Measurements from ENCODE around the gene POPDC2.

Gene POPDC2

GRCh38 chr3:119632216-119632615 lies 28.2 kb downstream of the POPDC2 start:
- TF ChIP-seq CTCF (conservative IDR thresholded peaks at IDR 0.05; ENCODE audit: low read length) = no peak
- no peak for DNase-seq (ENCODE audit: low read depth)
- H3K4me3 ChIP-seq (ENCODE audit: low read length) = no peak overlapping the region

DNA sequence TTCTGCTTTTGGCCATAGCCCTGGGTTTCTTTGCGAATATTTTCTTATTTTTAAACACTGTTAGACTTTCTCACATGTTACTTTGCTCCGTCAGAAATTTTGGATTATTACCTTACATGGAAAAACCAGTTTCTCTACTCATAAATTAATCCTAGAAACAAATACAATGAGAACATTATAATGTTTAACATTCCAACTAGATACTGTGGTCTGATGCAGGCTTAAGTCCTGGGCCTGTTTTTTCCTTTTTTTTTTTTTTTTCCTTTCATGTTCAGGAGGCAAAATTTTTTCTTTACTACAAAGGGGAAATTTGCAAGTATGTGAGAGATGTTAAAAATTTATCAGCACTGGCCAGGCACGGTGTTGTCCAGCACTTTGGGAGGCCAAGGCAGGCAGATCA lies 28.9 kb downstream of the POPDC2 start:
- TF ChIP-seq CTCF (conservative IDR thresholded peaks at IDR 0.05; ENCODE audit: low read length) = no peak
- H3K4me3 ChIP-seq (ENCODE audit: low read length) = no peak overlapping the region
- DNase-seq (ENCODE audit: low read depth) = peak; percentile 63

DNA sequence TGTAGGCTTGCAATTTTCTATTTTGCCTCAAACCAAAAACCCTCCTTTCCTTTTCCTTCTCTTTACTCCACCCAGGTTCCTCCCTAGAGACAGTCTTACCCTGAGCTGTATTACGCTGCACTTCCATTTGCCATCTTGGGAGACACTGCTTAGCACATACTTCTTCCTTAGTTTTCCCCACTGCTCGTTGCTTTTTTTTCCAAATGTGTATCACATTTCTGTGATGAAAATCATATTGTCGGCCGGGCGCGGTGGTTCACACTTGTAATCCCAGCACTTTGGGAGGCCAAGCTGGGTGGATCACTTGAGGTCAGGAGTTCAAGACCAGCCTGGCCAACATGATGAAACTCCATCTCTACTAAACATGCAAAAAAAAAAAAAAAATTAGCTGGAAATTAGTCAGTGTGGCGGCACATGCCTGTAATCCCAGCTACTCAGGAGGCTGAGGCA lies 29.5 kb downstream of the POPDC2 start:
- no peak for TF ChIP-seq CTCF (conservative IDR thresholded peaks at IDR 0.05; ENCODE audit: low read length)
- no peak for DNase-seq (ENCODE audit: low read depth)

DNA sequence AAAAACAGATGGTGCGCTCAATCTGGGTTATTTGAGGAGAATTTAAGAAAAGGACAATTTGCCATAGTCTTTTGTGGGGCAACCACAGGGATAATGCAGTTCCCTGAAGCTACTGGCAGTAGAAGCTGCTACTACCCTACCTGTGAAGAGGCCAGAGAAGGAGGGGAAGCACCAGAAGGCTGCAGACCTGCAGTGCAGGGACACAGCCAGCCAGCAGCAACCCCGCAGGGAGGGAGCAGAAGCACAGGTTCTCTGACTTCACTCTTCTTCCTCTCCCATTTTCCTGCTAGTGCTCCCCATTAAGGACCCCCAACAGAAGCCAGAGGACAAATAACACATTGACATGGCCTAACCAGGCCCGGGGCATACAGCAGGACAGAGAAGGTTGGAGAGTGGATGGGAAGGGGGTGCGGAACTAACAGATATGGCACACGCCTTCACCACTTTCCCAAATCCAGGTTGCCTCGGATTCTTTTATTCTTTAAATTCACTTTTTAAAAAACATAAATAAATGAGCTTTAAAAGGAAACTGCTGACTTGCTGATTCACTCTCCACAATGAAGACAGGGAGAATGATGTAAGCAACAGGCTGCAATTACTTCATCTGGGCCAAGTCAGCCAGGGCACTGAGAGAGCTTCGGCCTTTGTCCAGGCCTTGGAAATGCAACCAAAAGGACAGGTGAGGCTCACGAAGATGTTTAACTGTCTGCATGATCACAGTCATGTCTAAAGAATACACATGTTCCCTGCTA lies 30.1 kb downstream of the POPDC2 start:
- no peak overlapping the region for H3K4me3 ChIP-seq (ENCODE audit: low read length)
- no peak for TF ChIP-seq CTCF (conservative IDR thresholded peaks at IDR 0.05; ENCODE audit: low read length)
- DNase-seq (ENCODE audit: low read depth) = peak; percentile 67

More for the DNA sequence above, 29.5 kb downstream of the POPDC2 start:
- no peak overlapping the region for H3K4me3 ChIP-seq (ENCODE audit: low read length)

GRCh38 chr3:119628816-119629445 lies 31.5 kb downstream of the POPDC2 start:
- no peak overlapping the region for H3K4me3 ChIP-seq (ENCODE audit: low read length)
- peak; percentile 67 for DNase-seq (ENCODE audit: low read depth)
- TF ChIP-seq CTCF (conservative IDR thresholded peaks at IDR 0.05; ENCODE audit: low read length) = no peak

- no peak for TF ChIP-seq CTCF (conservative IDR thresholded peaks at IDR 0.05; ENCODE audit: low read length)
- no peak overlapping the region for H3K4me3 ChIP-seq (ENCODE audit: low read length)
- no peak for DNase-seq (ENCODE audit: low read depth)
Measured at GRCh38 chr3:119628390-119628789, 32.0 kb downstream of the POPDC2 start.

DNA sequence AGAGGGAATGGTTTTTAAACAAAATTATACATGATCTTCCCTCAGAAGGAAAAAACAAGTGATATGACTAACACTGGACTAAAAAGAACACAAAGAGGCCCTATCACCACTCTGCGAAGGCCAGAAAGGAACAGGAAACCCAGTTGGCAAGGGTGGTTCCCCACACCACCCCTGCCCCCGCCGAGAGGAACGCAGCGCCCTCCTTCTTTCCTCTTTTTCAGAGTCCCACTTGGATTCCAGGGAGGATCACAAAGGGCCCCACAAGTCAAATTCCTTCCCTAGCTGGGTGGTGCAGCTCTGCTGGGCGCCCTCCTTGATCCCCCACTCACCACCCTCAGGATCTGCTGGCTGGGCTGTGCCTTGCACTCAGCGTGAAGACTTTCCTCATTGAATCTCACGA lies 32.9 kb downstream of the POPDC2 start:
- no peak for TF ChIP-seq CTCF (conservative IDR thresholded peaks at IDR 0.05; ENCODE audit: low read length)
- no peak for DNase-seq (ENCODE audit: low read depth)
- no peak overlapping the region for H3K4me3 ChIP-seq (ENCODE audit: low read length)
